ENCODE measurements around the gene PTPRU.

DNA sequence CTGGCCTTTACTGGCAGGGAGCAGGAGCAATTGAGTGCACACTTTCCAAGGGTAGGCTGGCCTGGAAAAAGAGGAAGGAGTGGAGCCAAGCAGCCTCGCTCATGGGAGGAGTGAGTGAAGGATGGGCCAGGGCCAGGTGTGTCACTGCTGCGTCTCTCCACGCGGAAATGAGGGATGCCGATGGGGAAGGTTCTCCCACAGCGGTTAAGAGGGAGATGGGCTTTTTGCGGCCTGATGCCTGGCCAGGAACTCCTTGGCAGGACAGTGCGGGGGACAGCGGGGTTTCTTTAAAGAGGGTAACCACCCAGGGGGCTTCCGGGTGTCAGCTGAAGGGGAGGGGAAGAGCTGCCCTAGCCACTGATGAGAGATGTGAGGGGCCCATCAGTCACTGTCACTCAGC is 82.4 kb downstream of the PTPRU start:
- TF ChIP-seq, protein P1, sequence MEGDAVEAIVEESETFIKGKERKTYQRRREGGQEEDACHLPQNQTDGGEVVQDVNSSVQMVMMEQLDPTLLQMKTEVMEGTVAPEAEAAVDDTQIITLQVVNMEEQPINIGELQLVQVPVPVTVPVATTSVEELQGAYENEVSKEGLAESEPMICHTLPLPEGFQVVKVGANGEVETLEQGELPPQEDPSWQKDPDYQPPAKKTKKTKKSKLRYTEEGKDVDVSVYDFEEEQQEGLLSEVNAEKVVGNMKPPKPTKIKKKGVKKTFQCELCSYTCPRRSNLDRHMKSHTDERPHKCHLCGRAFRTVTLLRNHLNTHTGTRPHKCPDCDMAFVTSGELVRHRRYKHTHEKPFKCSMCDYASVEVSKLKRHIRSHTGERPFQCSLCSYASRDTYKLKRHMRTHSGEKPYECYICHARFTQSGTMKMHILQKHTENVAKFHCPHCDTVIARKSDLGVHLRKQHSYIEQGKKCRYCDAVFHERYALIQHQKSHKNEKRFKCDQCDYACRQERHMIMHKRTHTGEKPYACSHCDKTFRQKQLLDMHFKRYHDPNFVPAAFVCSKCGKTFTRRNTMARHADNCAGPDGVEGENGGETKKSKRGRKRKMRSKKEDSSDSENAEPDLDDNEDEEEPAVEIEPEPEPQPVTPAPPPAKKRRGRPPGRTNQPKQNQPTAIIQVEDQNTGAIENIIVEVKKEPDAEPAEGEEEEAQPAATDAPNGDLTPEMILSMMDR (IDR thresholded peaks at IDR 0.05; ENCODE audit: low read depth, low read length, missing input control), result no peak
- TF ChIP-seq GABPA (IDR thresholded peaks at IDR 0.05 in 1 of 2, conservative IDR thresholded peaks at IDR 0.05 in 1 of 2), result no peak
- TF ChIP-seq, protein P2, sequence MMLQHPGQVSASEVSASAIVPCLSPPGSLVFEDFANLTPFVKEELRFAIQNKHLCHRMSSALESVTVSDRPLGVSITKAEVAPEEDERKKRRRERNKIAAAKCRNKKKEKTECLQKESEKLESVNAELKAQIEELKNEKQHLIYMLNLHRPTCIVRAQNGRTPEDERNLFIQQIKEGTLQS (IDR thresholded peaks at IDR 0.05), result no peak
